Astrocyte of the cerebellum (primary cell): ENCODE results near the gene MEIS3.

Experiments used
- DNase-seq: peaks from one replicate; pipeline ENCODE4 v3.0.0-alpha.2; 2011; ENCODE audit warnings: low read depth
- H3K4me3 ChIP-seq: 2 replicates; pipeline ENCODE4 v1.5.1; 2011; ENCODE audit warnings: mild to moderate bottlenecking, low read depth, low read length, moderate library complexity
- CTCF ChIP-seq: IDR thresholded peaks from 2 replicates; pipeline ENCODE4 v1.5.1; 2012; ENCODE audit warnings: low read length, low read depth, moderate library complexity, mild to moderate bottlenecking; ENCODE audit errors: missing control alignments
- in situ Hi-C: cut with HindIII; loops from 2 replicates; pipeline ENCODE4 v1.10.0; 2017; ENCODE audit warnings: low sequenced_read_pairs

Gene MEIS3

GRCh38 chr19:47357788-47358680 lies 61.3 kb downstream of the MEIS3 start:
- in situ Hi-C loops: no loop called here
- DNase-seq: no peak
- TF ChIP-seq CTCF: peak; percentile 32
- H3K4me3 ChIP-seq: no peak overlapping the region

- in situ Hi-C loops: no loop called here
- no peak for TF ChIP-seq CTCF
- H3K4me3 ChIP-seq: no peak overlapping the region
- no peak for DNase-seq
Measured at GRCh38 chr19:47356900-47357299, 62.4 kb downstream of the MEIS3 start.

GRCh38 chr19:47353307-47353712 lies 66.0 kb downstream of the MEIS3 start:
- no peak for DNase-seq
- in situ Hi-C loops: no loop called here
- no peak for TF ChIP-seq CTCF
- H3K4me3 ChIP-seq: no peak overlapping the region
